HepG2 (cell line): ENCODE data around the gene MGAT5. TPM values are rescaled to one million over a fixed set of nuclear protein-coding genes. Genes with fewer than 3 reads are reported as not detected.

Experiments
- AGO2 ChIP-seq: fragments of 200-400 bp; formaldehyde crosslinking; optimal IDR thresholded peaks from 2 replicates; pipeline ENCODE3; 2017; ENCODE audit warnings: mild to moderate bottlenecking, low read depth, low read length, moderate library complexity
- ARHGAP35 ChIP-seq: sonication (generic); formaldehyde crosslinking; IDR thresholded peaks from 2 replicates; pipeline ENCODE4 v1.9.0; 2022; ENCODE audit warnings: mild to moderate bottlenecking, inconsistent platforms, moderate library complexity, missing genetic modification reagents, borderline replicate concordance
- CTCF ChIP-seq: sonication (generic); formaldehyde crosslinking; IDR thresholded peaks from 2 replicates; pipeline ENCODE4 v1.5.0; 2020; ENCODE audit warnings: mild to moderate bottlenecking, missing genetic modification reagents, moderate library complexity
- FOXA1 ChIP-seq, 2 experiments: fragments of 450-650 bp in 1 of 2; sonication (generic) in 1 of 2; formaldehyde crosslinking in 1 of 2; IDR thresholded peaks; 2 replicates each; pipeline versions ENCODE4 v1.4.0 to v1.6.1; 2016 to 2020; ENCODE audit warnings: missing genetic modification reagents in 1 of 2
- MAFK ChIP-seq, 2 experiments: IDR thresholded peaks in 1 of 2; conservative IDR thresholded peaks in 1 of 2; 2 replicates each; pipeline ENCODE4 v1.6.1; 2011; ENCODE audit warnings: improper control_type of control experiment in 2 of 2, low read length in 2 of 2
- NKX3-1 ChIP-seq: sonication (generic); formaldehyde crosslinking; IDR thresholded peaks from 2 replicates; pipeline ENCODE4 v1.5.0; 2020; ENCODE audit warnings: missing genetic modification reagents
- NPAS2 ChIP-seq: sonication (generic); formaldehyde crosslinking; IDR thresholded peaks from 2 replicates; pipeline ENCODE4 v1.8.0; 2022; ENCODE audit warnings: mild to moderate bottlenecking, missing genetic modification reagents, borderline replicate concordance
- PLSCR1 ChIP-seq: sonication (generic); formaldehyde crosslinking; IDR thresholded peaks from 2 replicates; pipeline ENCODE4 v1.5.0; 2020; ENCODE audit warnings: missing genetic modification reagents, mild to moderate bottlenecking, borderline replicate concordance
- REST ChIP-seq, 2 experiments: IDR thresholded peaks; 2 replicates each; pipeline ENCODE4 v1.6.1; 2011 to 2012; ENCODE audit warnings: low read length in 2 of 2, borderline replicate concordance in 1 of 2, low read depth in 1 of 2, mild to moderate bottlenecking in 1 of 2, moderate library complexity in 1 of 2
- TGIF2 ChIP-seq: IDR thresholded peaks from 2 replicates; pipeline ENCODE4 v1.6.1; 2016; ENCODE audit warnings: control low read depth, missing compliant biosample characterization
- THAP11 ChIP-seq: IDR thresholded peaks from 2 replicates; pipeline ENCODE4 v1.6.1; 2016; ENCODE audit warnings: missing biosample characterization, missing genetic modification reagents
- ZBTB39 ChIP-seq: sonication (generic); formaldehyde crosslinking; IDR thresholded peaks from 2 replicates; pipeline ENCODE4 v1.5.0; 2020; ENCODE audit warnings: missing genetic modification reagents
- ZFP1 ChIP-seq: IDR thresholded peaks from 2 replicates; pipeline ENCODE4 v1.6.1; 2016
- ZNF256 ChIP-seq: sonication (generic); formaldehyde crosslinking; conservative IDR thresholded peaks from 2 replicates; pipeline ENCODE4 v1.4.0; 2020; ENCODE audit warnings: missing genetic modification reagents
- ZNF543 ChIP-seq: sonication (generic); formaldehyde crosslinking; IDR thresholded peaks from 2 replicates; pipeline ENCODE4 v1.4.0; 2020; ENCODE audit warnings: mild to moderate bottlenecking, missing genetic modification reagents
- ZNF549 ChIP-seq: sonication (generic); formaldehyde crosslinking; IDR thresholded peaks from 2 replicates; pipeline ENCODE4 v1.5.0; 2020; ENCODE audit warnings: missing genetic modification reagents
- ZNF710 ChIP-seq: sonication (generic); formaldehyde crosslinking; IDR thresholded peaks from 2 replicates; pipeline ENCODE4 v1.5.0; 2020; ENCODE audit warnings: mild to moderate bottlenecking, missing genetic modification reagents, borderline replicate concordance
- ZNF776 ChIP-seq: sonication (generic); formaldehyde crosslinking; IDR thresholded peaks from 2 replicates; pipeline ENCODE4 v1.4.0; 2020; ENCODE audit warnings: mild to moderate bottlenecking, missing genetic modification reagents
- polyA plus RNA-seq, 8 experiments: library from polyadenylated mRNA; depleted of rRNA in 3 of 8; stranded (reverse) in 7 of 8; unstranded in 1 of 8; fragments of >200 nt; fragmentation: Illumina TruSeq in 4 of 8; extraction: Trizol in 4 of 8; gene quantifications; 2 replicates each; pipeline versions ENCODE4 v1.2.1 to v1.2.3, GENCODE V29; 2011 to 2016; ENCODE audit warnings: low read depth in 4 of 8, missing spikeins in 1 of 8, mixed read lengths in 1 of 8; ENCODE audit not compliant: insufficient read depth in 1 of 8
- total RNA-seq, 5 experiments: library from RNA; depleted of rRNA; stranded (reverse); fragments of >200 nt; fragmentation: Illumina TruSeq; extraction: Trizol; gene quantifications; 2 replicates each; pipeline ENCODE4 v1.2.3, GENCODE V29; 2016; ENCODE audit warnings: low read depth in 1 of 5

The MGAT5 gene
- total and polyA plus RNA-seq, 2 of the 13 experiments (the other 11 are each of a cell fraction or from before 2014, with no cell fraction given): 33.1 to 60.2 TPM

GRCh38 chr2:134432435-134432883, 178.6 kb downstream of the MGAT5 start (continued):
- TF ChIP-seq ZBTB39 (peak; percentile 94), CTCF (CRISPR knock-in tag) (peak; percentile 28; the same call in 1 of the 2 replicates), THAP11 (peak; percentile 68), FOXA1 (IDR thresholded peaks at IDR 0.05) (peak; percentile 75), FOXA1 (CRISPR knock-in tag; IDR thresholded peaks at IDR 0.05) (peak; percentile 94), ZNF776 (CRISPR knock-in tag) (no peak), MAFK (conservative IDR thresholded peaks at IDR 0.05 in 1 of 2, IDR thresholded peaks at IDR 0.05 in 1 of 2; ENCODE audit: low read length in 2 of 2) (no peak), ZNF710 (CRISPR knock-in tag) (peak; percentile 100), ZNF549 (CRISPR knock-in tag) (no peak), ZFP1 (CRISPR knock-in tag) (peak; percentile 72; the same call in 1 of the 2 replicates), NPAS2 (CRISPR knock-in tag) (no peak), TGIF2 (CRISPR knock-in tag) (peak; percentile 93), ZNF543 (CRISPR knock-in tag) (no peak), NKX3-1 (CRISPR knock-in tag) (no peak), ZNF256 (CRISPR knock-in tag) (no peak; the same call in 1 of the 2 replicates), ARHGAP35 (CRISPR knock-in tag) (no peak), PLSCR1 (CRISPR knock-in tag) (no peak), REST (IDR thresholded peaks at IDR 0.05; ENCODE audit: borderline replicate concordance in 1 of 2, low read depth in 1 of 2, low read length in 2 of 2) (no peak; a peak in 1 of 4 replicates), AGO2 (no peak)
